SK-N-DZ (cell line): ENCODE data around the gene FAM89B.

Experiments
- small RNA-seq, 2 experiments: library from RNA; depleted of rRNA; stranded (forward); fragments of <200 nt; gene quantifications; one replicate each; pipeline ENCODE3, GENCODE V24; 2014

The FAM89B gene

Small RNA genes within 50 kb of the gene (small RNA-seq; reads per million reads assigned to genes)
- 0 reads per million in 2 experiments for gene AP001362.1
